ENCODE measurements around the gene U2SURP.

GRCh38 chr3:142997330-142997729 is 4.0 kb upstream of the U2SURP start:
- no peak for TF ChIP-seq EP300 (IDR thresholded peaks at IDR 0.05)
- TF ChIP-seq CTCF (IDR thresholded peaks at IDR 0.05): no peak

All from upper lobe of left lung (tissue), 4 donors.